GM12864 (cell line): ENCODE measurements around the gene MIF4GD.
"Not testable (repeated sequence)": the region's sequence is repeated elsewhere in the genome, so short reads cannot be mapped to it uniquely, and the experiment has no call there.

Experiments used
- DNase-seq: peaks from one replicate; pipeline ENCODE4 v3.0.0-alpha.2; 2011; ENCODE audit warnings: low read depth
- H3K4me3 ChIP-seq: 2 replicates; pipeline ENCODE4 v1.5.1; 2011; ENCODE audit warnings: mild to moderate bottlenecking, low read depth, low read length, control low read depth
- TF ChIP-seq, protein P1 (sequence below): IDR thresholded peaks from 2 replicates; pipeline ENCODE4 v1.5.1; 2011; ENCODE audit warnings: low read depth, mild to moderate bottlenecking, moderate library complexity, low read length, control low read depth, inconsistent platforms; ENCODE audit errors: missing control alignments

MIF4GD gene

DNA sequence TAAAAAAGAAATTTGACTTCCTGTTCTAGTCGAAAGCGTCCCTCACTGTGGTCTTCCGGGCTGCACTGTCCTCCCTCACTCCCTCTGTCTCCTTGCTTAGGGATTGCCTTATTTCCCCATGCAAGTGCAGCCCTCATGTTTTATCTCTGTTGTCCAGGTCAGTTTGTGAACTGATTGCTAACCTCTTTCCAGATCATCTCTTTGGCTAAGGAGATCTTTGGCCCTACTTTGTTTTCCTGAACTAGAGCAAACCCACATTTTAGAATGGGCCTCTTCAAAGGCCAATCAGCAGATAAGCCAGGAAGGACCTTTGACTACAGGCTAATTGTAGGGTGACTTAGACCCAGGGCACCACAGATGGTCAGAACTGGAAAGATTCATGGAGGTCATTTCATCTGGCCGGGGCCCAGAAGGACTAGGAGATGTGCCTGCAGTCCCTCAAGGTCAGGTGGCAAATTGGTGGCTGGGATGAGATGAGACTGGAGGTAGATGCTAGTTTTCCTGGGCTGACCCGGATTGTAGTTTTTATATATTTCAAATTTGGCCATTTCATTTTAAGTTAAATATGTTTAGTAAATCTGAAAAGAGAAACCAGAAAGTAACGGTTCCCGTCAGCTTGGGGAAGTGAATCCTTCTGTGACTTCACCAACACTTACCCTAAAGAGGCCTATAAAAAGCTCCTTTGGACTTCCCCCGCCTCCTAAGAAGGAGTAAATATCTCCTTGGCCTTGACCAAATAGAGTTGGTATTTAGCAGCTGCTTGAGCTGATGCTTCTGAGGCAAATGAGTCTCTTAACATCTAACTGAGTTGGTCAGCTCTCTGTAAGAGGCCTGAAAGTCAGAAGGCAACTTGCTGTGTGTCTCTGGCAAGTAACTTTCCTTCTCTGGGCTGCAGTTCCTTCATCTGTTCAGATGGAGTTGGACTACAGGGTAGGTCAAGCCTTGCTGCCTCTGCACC is 24.4 kb upstream of the MIF4GD start:
- peak overlapping the region; percentile 30 for H3K4me3 ChIP-seq
- DNase-seq: peak; percentile 96
- TF ChIP-seq, protein P1, sequence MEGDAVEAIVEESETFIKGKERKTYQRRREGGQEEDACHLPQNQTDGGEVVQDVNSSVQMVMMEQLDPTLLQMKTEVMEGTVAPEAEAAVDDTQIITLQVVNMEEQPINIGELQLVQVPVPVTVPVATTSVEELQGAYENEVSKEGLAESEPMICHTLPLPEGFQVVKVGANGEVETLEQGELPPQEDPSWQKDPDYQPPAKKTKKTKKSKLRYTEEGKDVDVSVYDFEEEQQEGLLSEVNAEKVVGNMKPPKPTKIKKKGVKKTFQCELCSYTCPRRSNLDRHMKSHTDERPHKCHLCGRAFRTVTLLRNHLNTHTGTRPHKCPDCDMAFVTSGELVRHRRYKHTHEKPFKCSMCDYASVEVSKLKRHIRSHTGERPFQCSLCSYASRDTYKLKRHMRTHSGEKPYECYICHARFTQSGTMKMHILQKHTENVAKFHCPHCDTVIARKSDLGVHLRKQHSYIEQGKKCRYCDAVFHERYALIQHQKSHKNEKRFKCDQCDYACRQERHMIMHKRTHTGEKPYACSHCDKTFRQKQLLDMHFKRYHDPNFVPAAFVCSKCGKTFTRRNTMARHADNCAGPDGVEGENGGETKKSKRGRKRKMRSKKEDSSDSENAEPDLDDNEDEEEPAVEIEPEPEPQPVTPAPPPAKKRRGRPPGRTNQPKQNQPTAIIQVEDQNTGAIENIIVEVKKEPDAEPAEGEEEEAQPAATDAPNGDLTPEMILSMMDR: no peak

DNA sequence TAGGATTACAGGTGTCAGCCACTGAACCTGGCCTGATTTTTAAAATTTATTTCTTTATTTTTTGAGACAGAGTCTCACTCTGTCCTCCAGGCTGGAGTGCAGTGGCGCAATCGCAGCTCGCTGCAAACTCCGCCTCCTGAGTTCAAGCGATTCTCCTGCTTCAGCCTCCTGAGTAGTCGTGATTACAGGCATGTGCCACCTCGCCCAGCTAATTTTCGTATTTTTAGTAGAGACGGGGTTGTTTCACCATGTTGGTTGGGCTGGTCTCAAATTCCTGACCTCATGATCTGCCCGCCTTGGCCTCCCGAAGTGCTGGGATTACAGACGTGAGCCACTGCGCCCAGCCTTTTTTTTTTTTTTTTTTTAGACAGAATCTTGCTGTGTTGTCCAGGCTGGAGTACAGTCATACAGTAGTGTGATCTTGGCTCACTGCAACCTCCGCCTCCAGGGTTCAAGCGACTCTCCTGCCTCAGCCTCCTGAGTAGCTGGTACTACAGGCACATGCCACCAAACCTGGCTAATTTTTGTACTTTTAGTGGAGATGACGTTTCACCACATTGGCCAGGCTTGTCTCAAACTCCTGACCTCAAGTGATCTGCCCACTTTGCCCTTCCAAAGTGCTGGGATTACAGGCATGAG is 21.9 kb upstream of the MIF4GD start:
- not testable (repeated sequence) for DNase-seq, H3K4me3 ChIP-seq

DNA sequence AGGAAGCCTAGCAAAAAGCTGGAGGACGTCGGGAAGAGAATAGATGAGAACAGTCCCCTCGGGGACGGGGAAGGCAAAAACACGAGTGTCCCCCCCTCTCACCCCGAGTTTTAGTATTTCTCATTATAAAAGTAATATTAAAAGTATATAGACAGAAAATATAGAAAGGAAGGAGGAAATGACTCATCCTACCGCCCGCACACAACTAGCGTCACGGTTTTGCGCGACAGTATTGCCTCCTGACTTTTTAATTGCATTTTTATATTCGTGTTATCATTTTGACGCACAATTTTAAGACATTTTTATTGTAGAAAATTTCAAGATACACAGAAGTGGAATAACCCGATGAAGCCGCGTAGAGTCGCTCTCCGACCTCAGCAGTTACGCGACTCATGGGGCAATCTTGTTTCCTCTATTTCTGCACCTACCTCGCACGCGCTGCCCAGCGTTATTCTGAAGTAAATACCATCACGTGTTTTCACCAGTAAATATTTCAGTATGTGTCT is 18.9 kb upstream of the MIF4GD start:
- TF ChIP-seq, protein P1: peak; percentile 49
- H3K4me3 ChIP-seq: peak overlapping the region; percentile 85
- DNase-seq: peak; percentile 75

DNA sequence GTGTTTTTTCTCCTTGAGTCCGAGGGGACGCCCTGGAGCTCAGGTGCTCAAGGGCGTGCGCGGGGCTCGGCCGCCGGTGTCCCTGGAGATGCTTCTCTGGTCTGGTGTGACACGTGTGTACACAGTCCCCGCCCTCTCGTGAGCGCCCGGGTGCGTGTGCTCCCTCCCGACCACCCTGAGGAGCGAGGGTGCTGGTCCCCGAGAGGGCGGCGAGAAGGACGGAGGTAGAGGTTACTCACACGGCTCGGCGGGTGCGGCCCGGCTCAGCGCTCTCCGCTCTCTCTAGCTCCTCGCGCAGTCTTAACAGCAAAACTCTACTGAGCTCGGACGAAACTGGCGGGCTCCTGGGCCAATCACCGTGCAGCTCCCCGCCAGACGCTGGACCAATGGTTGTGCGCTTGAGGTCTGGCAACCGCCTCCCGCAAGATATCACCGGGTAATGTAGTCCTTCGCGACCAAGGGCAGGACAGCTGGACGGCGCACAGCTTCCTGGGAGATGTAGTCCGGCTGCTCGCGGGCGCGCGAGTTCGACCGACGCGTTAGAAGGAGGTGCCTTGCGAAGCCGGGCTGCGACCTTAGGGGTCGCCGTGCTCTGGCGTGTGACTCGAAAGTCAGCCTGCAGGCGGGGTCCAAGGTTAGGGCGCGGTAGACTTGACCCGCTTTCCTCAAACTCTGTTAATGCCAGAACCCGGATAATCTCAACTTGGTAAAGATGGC is 18.2 kb upstream of the MIF4GD start, which contains the start of gene SLC25A19:
Gene SLC25A19 (minus strand): TSS at position 319 of the 717 bp plus-strand sequence. CDS start 2,669 bp downstream, outside the sequence.
- DNase-seq: peak; percentile 98
- TF ChIP-seq, protein P1: peak; percentile 57
- peak within 1 kb of the TSS; percentile 85 for H3K4me3 ChIP-seq

DNA sequence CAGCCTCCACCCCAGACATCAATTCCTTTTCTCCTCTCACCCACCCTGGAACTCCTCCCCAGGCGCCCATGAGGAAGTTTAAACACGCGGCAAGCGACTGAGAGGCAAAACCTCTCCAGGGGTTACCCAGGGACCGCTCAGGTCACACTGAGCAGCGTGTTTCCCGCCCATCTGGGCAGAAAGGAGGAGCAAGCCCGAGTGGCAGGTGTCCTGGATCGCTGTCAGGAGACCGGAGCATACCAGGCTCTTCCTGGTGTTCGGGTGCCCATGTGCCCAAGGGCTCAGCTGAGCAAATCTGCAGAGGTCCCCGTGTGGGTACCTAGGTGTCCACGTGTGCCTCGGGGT is 17.7 kb upstream of the MIF4GD start:
- no peak for DNase-seq
- H3K4me3 ChIP-seq: peak overlapping the region; percentile 85
- TF ChIP-seq, protein P1: no peak

DNA sequence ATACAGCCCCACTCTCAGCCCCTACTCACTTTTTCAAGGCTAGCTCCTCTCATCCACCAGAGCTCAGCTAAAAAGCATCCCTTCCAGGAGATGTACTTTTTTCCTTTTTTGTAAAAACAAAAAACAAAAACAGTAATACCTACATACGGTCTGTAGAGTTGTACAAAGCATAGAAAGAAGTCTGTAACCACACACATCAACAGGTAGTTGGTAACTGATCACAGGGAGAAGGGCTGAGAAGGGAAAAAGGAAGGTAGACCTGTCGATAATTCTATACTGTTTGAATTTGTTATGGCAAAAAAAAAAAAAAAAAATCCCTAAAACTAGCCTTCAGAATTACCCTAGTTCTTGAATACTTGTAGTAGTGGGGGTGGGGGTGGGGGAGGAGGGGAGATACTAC is 17.3 kb upstream of the MIF4GD start:
- no peak for DNase-seq
- TF ChIP-seq, protein P1: no peak
- peak overlapping the region; percentile 85 for H3K4me3 ChIP-seq

DNA sequence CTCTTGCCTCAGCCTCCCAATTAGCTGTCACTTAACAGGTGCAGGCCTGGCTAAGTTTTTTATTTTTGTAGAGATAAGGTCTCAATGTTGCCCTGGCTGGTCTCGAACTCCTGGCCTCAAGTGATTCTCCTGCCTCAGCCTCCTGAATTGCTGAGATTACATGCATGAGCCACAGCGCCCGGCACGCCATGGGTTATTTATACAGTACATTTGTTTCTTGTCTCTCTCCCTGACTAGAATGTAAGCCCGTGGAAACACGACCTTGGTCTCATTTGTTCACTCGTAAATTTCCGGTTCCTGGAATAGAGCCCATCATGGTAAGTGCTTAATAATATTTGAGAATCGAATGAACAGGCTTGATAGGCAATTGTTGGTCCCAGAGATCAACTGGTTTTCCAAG is 16.2 kb upstream of the MIF4GD start:
- H3K4me3 ChIP-seq: peak overlapping the region; percentile 85
- TF ChIP-seq, protein P1: no peak
- DNase-seq: no peak
